ENCODE measurements around the gene PARD3.
"Not testable (repeated sequence)": the region's sequence is repeated elsewhere in the genome, so short reads cannot be mapped to it uniquely, and the experiment has no call there.

PARD3 gene

GRCh38 chr10:34758447-34758996 is 56.6 kb downstream of the PARD3 start:
- DNase-seq (no peak), ATAC-seq (peak; percentile 93)
- Mint-ChIP-seq H3K4me3 (no peak overlapping the region), H3K27me3 (peaks cover 8% of the 10 kb centered on the region), H3K27ac (no peak overlapping the region), H3K4me1 (peaks cover 13% of the 10 kb centered on the region), H3K9me3 (peaks cover 5% of the 10 kb centered on the region), H3K36me3 (ENCODE audit: low read depth) (no peaks in the 10 kb centered on the region)

- peaks cover 8% of the 10 kb centered on the region for H3K27me3 Mint-ChIP-seq
- no peak for ATAC-seq
Observed at GRCh38 chr10:34757933-34758332, 57.2 kb downstream of the PARD3 start.

GRCh38 chr10:34757181-34757580 is 57.9 kb downstream of the PARD3 start:
- DNase-seq; H3K27me3 Mint-ChIP-seq; H3K4me3 Mint-ChIP-seq; ATAC-seq; H3K27ac Mint-ChIP-seq; H3K9me3 Mint-ChIP-seq; H3K36me3 Mint-ChIP-seq (ENCODE audit: low read depth): not testable (repeated sequence)
- peaks cover 13% of the 10 kb centered on the region for H3K4me1 Mint-ChIP-seq

More at GRCh38 chr10:34757933-34758332, 57.2 kb downstream of the PARD3 start:
- no peak for DNase-seq
- H3K36me3 Mint-ChIP-seq (ENCODE audit: low read depth): no peaks in the 10 kb centered on the region
- peaks cover 13% of the 10 kb centered on the region for H3K4me1 Mint-ChIP-seq
- H3K9me3 Mint-ChIP-seq: peaks cover 5% of the 10 kb centered on the region
- no peak overlapping the region for H3K4me3 Mint-ChIP-seq
- no peak overlapping the region for H3K27ac Mint-ChIP-seq

- peaks cover 13% of the 10 kb centered on the region for H3K4me1 Mint-ChIP-seq
- no peak overlapping the region for H3K27ac Mint-ChIP-seq
- no peak for DNase-seq
- no peak overlapping the region for H3K4me3 Mint-ChIP-seq
- H3K36me3 Mint-ChIP-seq (ENCODE audit: low read depth): no peaks in the 10 kb centered on the region
- peaks cover 5% of the 10 kb centered on the region for H3K9me3 Mint-ChIP-seq
- no peaks in the 10 kb centered on the region for H3K27me3 Mint-ChIP-seq
- no peak for ATAC-seq
Observed at GRCh38 chr10:34756584-34756983, 58.5 kb downstream of the PARD3 start.

GRCh38 chr10:34753014-34753757 is 61.9 kb downstream of the PARD3 start:
- Mint-ChIP-seq H3K36me3 (ENCODE audit: low read depth) (no peaks in the 10 kb centered on the region), H3K4me1 (peaks cover 2% of the 10 kb centered on the region)

GRCh38 chr10:34751272-34751671 is 63.8 kb downstream of the PARD3 start:
- Mint-ChIP-seq H3K27ac (no peak overlapping the region), H3K4me1 (no peaks in the 10 kb centered on the region), H3K9me3 (no peaks in the 10 kb centered on the region), H3K27me3 (peaks cover 2% of the 10 kb centered on the region), H3K36me3 (ENCODE audit: low read depth) (no peaks in the 10 kb centered on the region), H3K4me3 (no peak overlapping the region)
- ATAC-seq (no peak), DNase-seq (no peak)

More at GRCh38 chr10:34753014-34753757, 61.9 kb downstream of the PARD3 start:
- peaks cover 2% of the 10 kb centered on the region for H3K27me3 Mint-ChIP-seq
- no peak for DNase-seq
- no peak overlapping the region for H3K4me3 Mint-ChIP-seq
- no peaks in the 10 kb centered on the region for H3K9me3 Mint-ChIP-seq
- no peak for ATAC-seq
- H3K27ac Mint-ChIP-seq: no peak overlapping the region

GRCh38 chr10:34750795-34751194 is 64.3 kb downstream of the PARD3 start:
- H3K27me3 Mint-ChIP-seq; H3K4me1 Mint-ChIP-seq; H3K4me3 Mint-ChIP-seq; H3K9me3 Mint-ChIP-seq; DNase-seq; H3K27ac Mint-ChIP-seq; H3K36me3 Mint-ChIP-seq (ENCODE audit: low read depth); ATAC-seq: not testable (repeated sequence)

GRCh38 chr10:34748767-34749166 is 66.3 kb downstream of the PARD3 start:
- Mint-ChIP-seq H3K4me1 (no peaks in the 10 kb centered on the region), H3K4me3 (no peak overlapping the region), H3K9me3 (no peaks in the 10 kb centered on the region), H3K27me3 (peaks cover 6% of the 10 kb centered on the region), H3K27ac (no peak overlapping the region), H3K36me3 (ENCODE audit: low read depth) (no peaks in the 10 kb centered on the region)
- DNase-seq: no peak
- no peak for ATAC-seq

- ATAC-seq (no peak), DNase-seq (no peak)
- H3K36me3 Mint-ChIP-seq (ENCODE audit: low read depth): no peaks in the 10 kb centered on the region
- peaks cover 6% of the 10 kb centered on the region for H3K27me3 Mint-ChIP-seq
- H3K4me3 Mint-ChIP-seq: no peak overlapping the region
- H3K27ac Mint-ChIP-seq: no peak overlapping the region
- no peaks in the 10 kb centered on the region for H3K4me1 Mint-ChIP-seq
- H3K9me3 Mint-ChIP-seq: no peaks in the 10 kb centered on the region
Observed at GRCh38 chr10:34748357-34748756, 66.7 kb downstream of the PARD3 start.

GRCh38 chr10:34746094-34746493 is 69.0 kb downstream of the PARD3 start:
- no peak for ATAC-seq
- no peak for DNase-seq
- Mint-ChIP-seq H3K36me3 (ENCODE audit: low read depth) (no peaks in the 10 kb centered on the region), H3K27me3 (peaks cover 6% of the 10 kb centered on the region), H3K9me3 (no peaks in the 10 kb centered on the region), H3K27ac (no peak overlapping the region), H3K4me1 (no peaks in the 10 kb centered on the region), H3K4me3 (no peak overlapping the region)

GRCh38 chr10:34745244-34745643 is 69.9 kb downstream of the PARD3 start:
- DNase-seq: no peak
- ATAC-seq: no peak
- no peaks in the 10 kb centered on the region for H3K9me3 Mint-ChIP-seq
- H3K4me1 Mint-ChIP-seq: no peaks in the 10 kb centered on the region
- H3K27me3 Mint-ChIP-seq: peaks cover 9% of the 10 kb centered on the region
- no peak overlapping the region for H3K4me3 Mint-ChIP-seq
- H3K36me3 Mint-ChIP-seq (ENCODE audit: low read depth): no peaks in the 10 kb centered on the region
- no peak overlapping the region for H3K27ac Mint-ChIP-seq

- no peaks in the 10 kb centered on the region for H3K4me1 Mint-ChIP-seq
- H3K27me3 Mint-ChIP-seq: peaks cover 12% of the 10 kb centered on the region
- DNase-seq (no peak), ATAC-seq (no peak)
- H3K9me3 Mint-ChIP-seq: no peaks in the 10 kb centered on the region
- H3K36me3 Mint-ChIP-seq (ENCODE audit: low read depth): no peaks in the 10 kb centered on the region
- no peak overlapping the region for H3K4me3 Mint-ChIP-seq
- no peak overlapping the region for H3K27ac Mint-ChIP-seq
Observed at GRCh38 chr10:34744590-34744989, 70.5 kb downstream of the PARD3 start.

GRCh38 chr10:34743814-34744213 is 71.3 kb downstream of the PARD3 start:
- DNase-seq: no peak

GRCh38 chr10:34742456-34742855 is 72.6 kb downstream of the PARD3 start:
- H3K27ac Mint-ChIP-seq: no peak overlapping the region
- DNase-seq: no peak
- no peak for ATAC-seq
- no peaks in the 10 kb centered on the region for H3K4me1 Mint-ChIP-seq
- no peaks in the 10 kb centered on the region for H3K9me3 Mint-ChIP-seq
- H3K4me3 Mint-ChIP-seq: no peak overlapping the region
- H3K36me3 Mint-ChIP-seq (ENCODE audit: low read depth): no peaks in the 10 kb centered on the region
- H3K27me3 Mint-ChIP-seq: peaks cover 12% of the 10 kb centered on the region

More at GRCh38 chr10:34743814-34744213, 71.3 kb downstream of the PARD3 start:
- no peak for ATAC-seq
- Mint-ChIP-seq H3K27ac (no peak overlapping the region), H3K9me3 (no peaks in the 10 kb centered on the region), H3K27me3 (peaks cover 12% of the 10 kb centered on the region), H3K4me3 (no peak overlapping the region), H3K4me1 (no peaks in the 10 kb centered on the region), H3K36me3 (ENCODE audit: low read depth) (no peaks in the 10 kb centered on the region)

- not testable (repeated sequence) for DNase-seq; H3K27ac Mint-ChIP-seq; H3K36me3 Mint-ChIP-seq (ENCODE audit: low read depth); ATAC-seq; H3K9me3 Mint-ChIP-seq; H3K4me1 Mint-ChIP-seq; H3K4me3 Mint-ChIP-seq
- H3K27me3 Mint-ChIP-seq: peaks cover 12% of the 10 kb centered on the region
Observed at GRCh38 chr10:34741087-34741486, 74.0 kb downstream of the PARD3 start.
